ENCODE data around the gene NTRK3.
"Not testable (repeated sequence)": the region's sequence is repeated elsewhere in the genome, so short reads cannot be mapped to it uniquely, and the experiment has no call there.

Gene NTRK3

DNA sequence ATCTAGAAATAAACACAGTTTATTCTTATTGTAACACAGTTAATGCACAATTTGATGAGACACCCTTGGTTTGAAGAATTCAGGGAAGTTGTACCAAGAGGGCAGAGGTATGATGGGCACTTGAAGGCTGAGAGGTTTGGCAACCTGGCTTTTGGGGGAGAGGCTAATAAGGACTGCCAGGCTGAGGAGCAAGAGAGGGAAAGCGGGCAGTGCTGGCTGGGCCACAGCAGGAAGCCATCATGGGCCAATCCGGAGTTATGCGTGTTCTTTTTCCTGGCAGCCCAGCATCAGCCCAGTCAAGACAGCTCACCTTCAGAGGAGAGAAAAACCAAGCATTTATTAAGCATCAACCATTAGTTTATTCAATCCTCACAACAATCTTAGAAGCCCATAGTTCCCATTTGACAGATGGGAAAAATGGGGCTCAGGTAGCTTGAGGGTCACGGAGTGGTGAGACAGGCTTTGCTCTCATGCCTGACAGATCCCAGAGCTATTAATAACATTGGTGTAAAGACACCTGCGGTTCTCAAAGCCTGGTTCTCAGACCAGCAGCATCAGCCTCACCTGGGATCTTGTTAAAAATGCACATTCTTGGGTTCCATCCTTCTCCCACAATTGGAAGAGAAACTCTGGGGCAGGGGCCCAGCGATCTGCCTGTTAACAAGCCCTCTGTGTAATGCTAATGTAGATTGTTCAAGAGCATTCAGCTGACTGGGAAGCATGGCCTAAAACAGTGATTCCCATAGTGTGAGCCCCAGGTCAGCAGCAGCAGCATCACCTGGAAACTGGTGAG lies 183.7 kb downstream of the NTRK3 start:
- no peak for DNase-seq (ENCODE audit: low spot score)

DNA sequence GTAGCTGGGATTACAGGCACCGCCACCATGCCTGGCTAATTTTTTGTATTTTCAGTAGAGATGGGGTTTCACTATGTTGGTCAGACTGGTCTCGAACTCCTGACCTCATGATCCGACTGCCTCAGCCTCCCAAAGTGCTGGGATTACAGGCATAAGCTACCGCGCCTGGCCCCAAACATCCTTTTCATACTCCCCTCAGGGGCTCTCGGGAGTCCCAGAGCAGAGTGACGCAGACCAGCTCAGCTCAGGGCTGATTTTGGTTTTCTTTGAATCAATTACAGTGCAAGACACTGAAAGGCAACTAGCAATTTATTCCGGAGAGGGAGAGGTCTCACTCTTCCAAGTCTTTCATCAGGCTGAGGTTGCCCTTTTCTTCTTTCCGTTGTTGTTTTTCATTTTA lies 184.4 kb downstream of the NTRK3 start:
- DNase-seq (ENCODE audit: low spot score), result not testable (repeated sequence)

DNA sequence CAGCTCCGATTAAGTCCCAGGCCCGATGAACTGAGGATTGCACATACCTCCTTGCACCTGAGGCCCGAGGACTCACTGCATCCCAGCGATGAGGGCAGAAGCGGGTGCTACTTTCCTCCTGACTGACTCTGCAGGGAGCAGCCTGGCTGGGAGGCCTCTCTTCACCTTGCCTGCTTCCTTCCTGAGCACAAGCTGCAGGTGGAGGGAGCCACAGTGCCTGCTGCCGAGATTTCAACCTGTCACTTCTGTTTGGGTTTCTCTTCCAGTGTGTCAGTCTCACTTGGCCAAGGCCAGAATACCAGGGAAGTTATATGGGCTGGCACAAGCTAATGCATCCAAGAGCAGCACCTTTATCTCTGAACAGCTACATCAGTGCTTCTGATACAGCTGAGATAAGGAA lies 185.4 kb downstream of the NTRK3 start:
- DNase-seq (ENCODE audit: low spot score), result no peak

DNA sequence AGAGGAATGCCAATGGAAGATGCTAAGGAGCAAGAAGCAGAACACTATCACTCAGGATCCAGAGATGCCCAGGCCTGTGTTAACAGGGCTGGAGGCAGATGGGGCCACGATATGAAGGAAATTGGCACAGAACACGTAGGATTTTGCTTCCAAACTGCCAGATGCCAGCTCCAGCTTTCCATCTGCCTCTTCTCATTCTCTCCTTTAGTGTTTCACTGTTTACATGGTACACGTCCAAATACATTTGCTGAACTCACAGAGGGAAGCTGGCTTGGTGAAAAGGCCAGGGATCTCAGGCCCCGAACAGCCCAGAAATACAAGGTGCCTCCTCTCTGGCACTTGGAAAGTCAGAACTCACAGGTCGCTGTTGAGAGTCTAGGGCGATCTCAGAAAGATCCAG lies 187.0 kb downstream of the NTRK3 start:
- no peak for DNase-seq (ENCODE audit: low spot score)

DNA sequence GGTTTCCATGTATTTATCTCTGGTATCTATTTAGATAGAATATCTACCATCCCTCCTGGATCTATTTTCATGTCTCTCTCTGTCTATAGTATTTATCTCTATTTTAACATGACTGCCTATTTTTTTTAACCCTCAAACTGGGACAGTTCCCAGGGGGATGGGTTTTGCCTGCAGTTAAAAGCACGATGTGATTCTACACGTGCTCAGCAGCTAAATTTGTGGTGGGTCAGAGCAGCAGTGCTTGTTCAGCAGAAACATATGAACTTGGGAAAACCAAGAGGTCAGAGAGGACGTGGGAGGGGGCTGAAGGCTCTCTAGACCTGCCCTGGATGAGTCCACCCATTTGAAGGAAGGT lies 189.2 kb downstream of the NTRK3 start:
- no peak for DNase-seq (ENCODE audit: low spot score)

DNA sequence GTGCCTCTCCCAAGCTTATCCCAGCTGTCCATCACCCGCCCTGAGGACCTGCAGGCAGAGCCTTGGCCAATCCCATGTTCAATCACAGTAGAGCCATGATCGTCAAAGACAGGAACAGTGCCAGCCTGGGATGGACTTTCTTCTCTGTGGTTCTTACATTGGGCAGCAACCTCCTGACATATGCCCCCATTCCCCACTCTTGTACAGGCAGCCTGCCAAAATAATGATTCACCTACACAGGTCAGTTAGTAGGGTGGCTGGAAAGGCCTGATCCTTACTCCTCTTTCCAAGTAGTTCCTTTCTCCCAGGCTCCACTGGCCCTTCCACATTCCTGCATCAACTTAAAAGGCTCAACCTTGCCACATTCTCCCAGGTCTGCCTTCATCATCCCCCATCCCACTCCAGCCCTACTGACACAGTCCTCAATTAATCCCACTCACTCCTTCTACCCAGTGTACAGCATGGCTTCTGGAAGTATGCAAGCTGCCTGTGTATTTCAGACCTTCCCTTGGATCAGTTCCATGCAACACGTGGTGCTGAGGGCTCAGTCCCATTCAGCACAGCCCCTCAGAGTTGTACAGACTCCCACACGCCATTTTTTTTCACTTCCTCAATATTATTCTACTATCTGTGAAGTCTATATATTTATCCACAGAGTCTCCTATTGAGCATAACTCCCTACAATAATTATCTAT lies 189.8 kb downstream of the NTRK3 start:
- DNase-seq (ENCODE audit: low spot score), result no peak

DNA sequence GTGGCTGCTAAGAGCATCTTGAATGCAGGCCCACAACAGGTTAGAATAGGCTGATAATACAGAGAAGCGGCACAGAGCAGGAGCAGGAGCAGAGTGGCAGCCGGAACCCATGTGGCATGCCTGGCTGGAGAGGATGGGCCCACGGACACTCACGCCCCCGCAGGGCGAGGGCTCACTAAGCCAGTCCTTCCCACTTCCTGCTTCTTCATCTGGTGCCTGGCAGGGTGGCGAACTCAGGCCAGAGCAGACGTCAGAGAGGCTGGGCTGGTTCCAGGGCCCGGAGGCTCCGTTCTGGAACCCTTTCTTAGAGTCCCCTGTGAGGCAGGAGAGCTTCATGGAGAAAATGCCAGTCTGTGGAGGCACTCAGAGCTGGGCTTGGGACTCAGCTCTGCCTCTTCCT lies 195.1 kb downstream of the NTRK3 start:
- no peak for DNase-seq (ENCODE audit: low spot score)

DNA sequence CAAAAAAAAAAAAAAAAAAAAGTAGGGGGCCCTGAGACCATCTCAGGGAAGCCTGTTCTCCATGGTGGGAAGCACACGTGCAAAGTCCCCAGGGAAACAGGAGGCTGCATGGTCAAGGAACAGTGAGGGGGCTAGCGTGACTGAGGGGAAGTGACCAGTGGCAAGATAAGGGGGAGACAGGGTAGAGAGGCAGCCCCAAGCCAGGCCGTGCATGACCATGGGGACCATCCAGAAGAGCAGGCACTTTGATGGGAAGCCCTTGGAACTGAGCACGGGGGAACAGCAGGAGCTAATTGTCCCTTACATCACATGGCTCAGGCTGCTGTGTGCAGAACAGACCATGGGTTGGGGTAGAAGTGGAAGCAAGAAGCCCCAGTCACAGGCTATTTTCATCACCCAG lies 196.2 kb downstream of the NTRK3 start:
- DNase-seq (ENCODE audit: low spot score), result no peak

DNA sequence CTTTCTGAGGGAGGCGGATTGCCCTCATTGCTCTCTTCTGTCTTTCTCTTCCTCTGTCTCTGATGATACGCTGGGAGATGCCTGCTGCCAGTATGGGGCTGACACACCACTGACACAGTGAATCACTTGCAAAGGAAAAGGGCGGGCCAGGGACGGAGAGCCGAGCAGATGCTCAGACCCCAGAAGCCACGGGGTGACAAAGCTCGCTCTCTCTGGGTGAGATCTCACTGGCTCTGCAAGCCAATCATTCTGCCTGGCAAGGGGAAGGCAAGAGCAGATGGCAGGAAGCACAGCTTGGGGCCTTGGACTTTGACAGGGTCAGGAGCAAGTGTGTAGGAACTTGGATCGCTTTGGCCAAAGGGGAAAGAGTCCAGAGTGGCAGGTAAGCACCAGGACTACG lies 198.7 kb downstream of the NTRK3 start:
- no peak for DNase-seq (ENCODE audit: low spot score)

DNA sequence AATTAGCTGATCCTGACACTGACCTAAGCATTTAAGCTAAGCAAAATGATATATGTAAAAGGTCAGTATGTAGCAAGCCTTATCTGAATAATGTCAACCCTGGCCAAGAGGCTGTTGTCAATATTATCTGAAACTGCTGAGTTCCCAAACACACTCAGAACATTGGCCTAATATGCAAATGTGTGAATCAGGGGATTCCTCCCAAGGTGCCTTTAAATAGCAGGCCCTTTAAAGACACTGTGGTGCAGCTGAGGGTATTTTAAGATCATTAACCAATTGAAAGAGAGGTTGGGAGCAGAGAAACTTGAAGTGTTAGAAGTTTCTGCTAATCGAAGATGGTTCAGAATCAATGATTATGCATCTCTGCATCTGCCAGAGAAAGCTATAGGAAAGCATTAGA lies 207.0 kb downstream of the NTRK3 start:
- DNase-seq (ENCODE audit: low spot score), result no peak

DNA sequence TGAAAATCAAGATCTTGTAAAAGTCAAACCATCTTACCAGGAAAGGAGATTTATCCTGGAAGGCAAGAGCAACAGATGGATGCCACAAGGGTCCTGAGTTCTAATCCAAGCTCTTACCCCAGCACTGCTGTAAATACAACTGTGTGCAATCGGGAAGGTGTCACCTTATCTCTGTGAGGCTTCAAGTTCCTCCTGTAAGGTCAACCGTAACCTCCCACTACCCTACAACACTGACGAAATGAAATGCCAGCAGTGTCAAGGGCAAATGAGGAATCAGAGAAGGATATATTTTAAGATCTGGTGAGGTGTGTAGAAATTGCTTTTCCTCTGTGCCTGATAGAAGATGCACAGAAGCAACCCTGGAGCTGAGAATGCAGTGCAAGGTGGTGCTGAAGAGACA lies 207.8 kb downstream of the NTRK3 start:
- no peak for DNase-seq (ENCODE audit: low spot score)

DNA sequence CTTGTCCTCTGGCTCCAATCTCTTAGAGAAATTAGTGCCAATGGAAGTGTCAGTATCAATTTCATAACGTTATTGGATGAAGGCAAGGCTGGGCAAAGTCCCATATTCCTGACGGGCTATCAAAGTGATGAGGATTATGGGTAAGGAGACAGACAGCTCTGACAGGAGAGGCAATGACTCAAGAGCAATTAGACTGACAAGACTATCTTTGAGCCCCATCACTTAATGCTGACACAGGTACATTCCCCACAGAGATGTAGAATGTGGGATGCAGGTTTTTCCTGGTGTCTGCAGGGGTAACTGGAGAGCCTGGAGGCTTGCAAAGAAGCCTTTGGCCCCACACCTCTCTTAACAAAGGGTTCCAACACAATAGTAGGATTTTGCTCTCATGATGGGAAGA lies 208.3 kb downstream of the NTRK3 start:
- DNase-seq (ENCODE audit: low spot score), result no peak

DNA sequence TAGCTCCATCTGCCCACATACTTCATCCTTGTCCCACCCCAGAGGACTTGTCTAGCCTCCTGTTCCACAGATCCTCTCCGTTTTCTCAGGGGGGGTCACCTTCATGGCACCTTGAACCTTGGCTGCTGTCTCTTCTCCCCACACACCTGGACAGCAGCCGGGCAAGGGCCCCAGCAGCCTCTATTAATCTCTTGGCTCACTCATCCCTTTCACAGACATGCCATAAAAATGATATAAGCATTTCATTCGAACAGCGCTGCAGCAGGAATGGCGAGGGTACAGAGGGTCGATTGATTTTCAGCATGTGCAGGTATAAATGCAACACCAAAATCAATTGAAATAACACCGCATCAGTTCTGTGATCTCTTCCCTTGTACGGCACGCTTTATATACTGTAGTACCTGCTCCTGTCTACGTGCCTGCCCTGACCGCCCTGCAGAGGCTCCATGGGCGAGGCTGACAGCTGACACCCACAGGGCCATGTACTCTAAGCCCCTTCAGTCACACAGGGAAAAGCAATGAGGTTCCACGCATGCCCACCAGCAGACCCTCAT lies 209.9 kb downstream of the NTRK3 start:
- no peak for DNase-seq (ENCODE audit: low spot score)

DNA sequence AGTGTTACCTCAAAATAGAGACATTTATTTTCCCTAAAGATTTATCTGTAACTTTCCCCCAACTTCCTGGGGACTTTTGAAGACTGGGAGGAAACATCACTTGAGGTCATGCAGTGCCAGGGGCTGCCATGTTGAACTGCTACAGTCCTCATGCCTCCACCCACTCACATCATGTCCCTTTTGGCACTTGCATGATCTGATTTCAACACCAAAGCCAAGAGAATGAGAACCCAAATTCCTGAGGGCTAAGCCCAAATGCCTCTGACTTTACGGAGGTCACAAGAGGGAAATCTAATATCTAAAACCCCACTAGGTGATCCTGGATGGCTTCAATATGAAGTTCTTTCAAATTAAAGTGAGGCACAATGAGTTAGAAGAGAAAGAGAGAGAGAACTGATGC lies 213.1 kb downstream of the NTRK3 start:
- no peak for DNase-seq (ENCODE audit: low spot score)

DNA sequence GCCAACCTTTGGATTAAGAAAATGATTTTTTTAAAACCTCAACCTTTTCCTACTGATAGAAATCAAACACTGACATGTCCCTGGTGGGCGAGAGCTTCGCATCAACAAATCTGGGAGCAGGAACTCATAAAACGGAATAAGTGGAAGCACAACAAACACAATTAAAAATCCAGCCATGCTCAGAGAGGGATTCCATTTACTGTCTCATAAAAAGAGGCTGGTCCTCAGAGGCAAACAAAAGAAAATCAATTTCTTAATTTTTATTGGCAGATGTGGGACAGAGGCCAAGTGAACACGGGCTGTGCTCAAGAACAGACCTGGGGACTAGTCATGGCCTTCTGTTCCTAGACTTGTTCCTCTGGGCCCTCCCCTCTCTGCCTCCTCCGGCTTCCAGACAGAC lies 214.5 kb downstream of the NTRK3 start:
- DNase-seq (ENCODE audit: low spot score), result no peak

DNA sequence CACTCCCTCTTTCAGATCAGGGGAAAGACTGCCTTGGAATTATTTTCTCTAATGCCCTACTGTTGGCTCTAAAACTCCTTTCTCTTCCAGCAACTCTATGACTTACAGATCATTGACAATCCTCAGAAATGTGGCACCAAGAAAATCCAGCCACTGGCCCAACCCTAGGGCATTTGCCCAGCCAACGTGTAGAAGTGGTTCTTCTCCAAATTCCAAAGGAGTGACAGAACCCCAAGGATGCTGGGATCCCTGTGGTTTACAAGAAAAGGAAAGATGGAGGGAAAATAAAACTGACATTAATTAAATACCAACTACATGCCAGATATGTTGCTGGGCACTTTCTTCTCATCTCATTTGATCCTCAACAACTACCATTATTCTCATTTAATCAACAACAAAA lies 216.0 kb downstream of the NTRK3 start:
- no peak for DNase-seq (ENCODE audit: low spot score)

DNA sequence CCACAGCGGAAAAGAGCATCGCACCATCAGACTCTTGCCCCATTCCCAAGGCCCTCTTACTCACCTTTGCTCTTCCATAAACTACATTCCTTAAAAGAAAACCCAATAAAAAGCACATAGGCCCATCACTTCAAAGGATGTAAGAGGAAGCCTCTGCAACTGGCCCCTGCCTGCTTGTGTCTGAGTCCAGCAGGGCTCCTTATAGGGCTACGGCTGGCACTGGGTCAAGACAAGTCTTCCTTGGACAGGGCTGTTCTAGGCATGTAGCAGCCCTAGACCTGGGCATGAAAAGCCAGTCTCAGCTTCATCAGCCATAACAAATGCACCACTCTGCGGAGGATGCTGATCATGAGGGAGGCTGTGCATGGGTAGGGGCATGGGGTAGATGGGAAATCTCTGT lies 218.3 kb downstream of the NTRK3 start:
- DNase-seq (ENCODE audit: low spot score), result no peak

DNA sequence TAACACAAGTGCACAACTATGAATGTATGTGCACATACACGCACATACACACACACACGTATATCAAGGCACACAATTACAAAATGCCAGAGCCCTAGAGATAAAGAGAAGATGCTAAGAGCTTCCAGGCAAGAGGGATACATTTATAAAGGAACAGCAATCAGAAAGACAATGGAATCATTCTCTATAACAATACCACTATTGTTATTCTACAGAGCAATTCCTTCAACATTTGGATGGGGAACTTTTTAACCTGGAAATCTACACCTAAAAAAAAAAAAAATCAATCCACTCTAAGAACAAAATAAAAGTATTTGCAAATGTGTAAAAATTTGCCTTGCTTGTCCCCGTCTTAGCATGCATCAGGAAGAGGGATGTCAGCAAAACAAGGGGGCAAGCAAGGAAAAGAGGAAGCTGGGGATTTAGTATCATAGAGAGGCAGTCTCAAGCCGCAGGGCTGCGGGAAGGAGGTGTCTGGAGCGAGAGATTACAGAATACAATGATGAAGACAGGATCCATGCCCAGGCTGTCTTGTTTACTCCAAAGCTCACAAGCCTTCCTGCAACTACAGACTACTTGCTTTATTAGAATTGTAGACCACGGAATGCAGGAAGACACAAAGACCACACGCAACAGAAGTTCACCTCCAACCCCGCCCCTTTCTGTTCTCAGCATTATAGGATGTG lies 220.2 kb downstream of the NTRK3 start:
- no peak for DNase-seq (ENCODE audit: low spot score)

DNA sequence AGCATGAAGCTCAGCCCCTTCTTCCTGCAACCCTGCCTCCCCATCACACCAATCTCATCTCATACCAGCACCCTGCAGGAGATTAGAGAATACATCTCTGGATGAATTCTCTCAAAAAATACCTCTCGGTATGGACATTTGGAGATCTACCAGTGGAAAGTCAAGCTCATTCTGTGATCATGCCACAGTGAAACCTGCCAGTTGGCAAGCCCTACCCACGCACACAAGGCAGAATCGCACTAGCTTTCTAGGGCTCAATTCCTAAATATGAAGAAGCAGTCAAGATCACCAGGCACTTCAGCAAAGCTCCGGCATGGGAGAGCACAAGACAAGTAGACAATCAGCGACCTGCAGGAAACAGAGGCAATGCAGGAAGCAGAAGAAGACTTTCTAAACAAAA lies 221.2 kb downstream of the NTRK3 start:
- DNase-seq (ENCODE audit: low spot score), result no peak

DNA sequence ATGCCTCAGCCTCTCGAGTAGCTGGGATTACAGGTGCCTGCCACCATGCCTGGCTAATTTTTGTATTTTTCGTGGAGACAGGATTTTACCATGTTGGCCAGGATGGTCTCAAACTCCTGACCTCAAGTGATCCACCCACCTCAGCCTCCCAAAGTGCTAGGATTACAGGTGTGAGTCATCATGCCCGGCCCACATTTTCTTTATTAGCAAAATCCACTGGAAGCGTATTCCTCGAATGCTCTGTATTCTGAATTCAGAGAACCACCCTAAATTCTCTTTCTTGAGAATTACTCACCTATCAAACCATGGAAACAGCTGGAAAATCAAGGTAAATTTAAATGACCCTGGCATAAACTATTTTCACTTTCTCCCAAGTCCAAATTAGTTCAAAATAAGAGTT lies 223.1 kb downstream of the NTRK3 start:
- DNase-seq (ENCODE audit: low spot score), result not testable (repeated sequence)

DNA sequence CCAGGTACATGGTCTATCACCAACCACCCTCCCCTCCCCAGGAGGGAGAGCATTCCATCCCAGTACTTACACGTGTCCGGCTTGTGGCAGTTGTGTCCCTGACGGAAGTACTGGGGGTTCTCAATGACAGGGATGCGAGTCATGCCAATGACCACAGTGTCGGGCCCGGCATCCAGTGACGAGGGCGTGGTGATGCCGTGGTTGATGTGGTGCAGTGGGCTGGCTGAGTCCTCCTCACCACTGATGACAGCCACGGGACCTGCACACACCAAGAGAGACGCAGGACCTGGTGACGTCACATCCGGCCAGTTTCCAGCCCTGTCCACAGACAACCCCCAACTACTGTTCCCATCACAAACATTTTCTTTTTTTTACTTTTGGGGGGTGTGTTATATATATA lies 223.8 kb downstream of the NTRK3 start:
- no peak for DNase-seq (ENCODE audit: low spot score)

DNA sequence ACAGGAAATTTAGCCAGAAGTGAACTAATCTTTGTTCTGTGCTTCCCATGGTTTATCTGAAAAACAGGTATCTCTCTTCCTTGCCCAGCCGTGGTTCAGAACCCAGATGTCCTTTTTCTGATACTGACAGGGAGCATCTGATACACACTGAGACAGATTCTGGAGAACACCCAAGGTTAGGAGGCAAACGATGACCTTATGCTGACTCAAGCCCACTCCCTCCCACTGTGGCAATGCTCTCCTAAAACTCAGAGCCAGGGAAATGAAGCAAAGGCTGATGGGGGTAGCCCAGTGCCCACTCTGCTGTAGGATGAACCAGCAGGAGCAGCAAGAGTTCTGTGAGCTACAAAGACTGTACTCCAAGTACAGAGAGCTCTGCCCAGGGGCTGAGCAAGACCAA lies 225.1 kb downstream of the NTRK3 start:
- DNase-seq (ENCODE audit: low spot score), result no peak

DNA sequence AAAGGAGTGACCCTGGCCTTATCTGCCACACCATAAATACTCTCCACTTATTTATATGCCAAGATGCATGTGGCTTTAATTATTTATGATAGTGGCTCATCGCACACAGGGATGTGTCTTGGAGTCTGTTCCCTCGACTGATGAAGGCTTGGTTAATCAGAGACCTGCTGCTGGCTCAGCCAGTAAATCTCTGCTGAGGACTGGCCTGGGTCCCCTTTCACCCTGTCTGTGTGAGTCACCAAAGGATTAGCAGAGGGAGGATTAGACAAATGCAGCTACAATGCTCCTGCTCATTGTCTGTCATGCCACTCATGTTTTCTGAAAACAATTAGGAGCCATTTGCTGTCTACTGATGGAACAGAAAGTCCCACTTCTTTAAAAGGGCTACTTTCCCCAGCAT lies 226.8 kb downstream of the NTRK3 start:
- no peak for DNase-seq (ENCODE audit: low spot score)
